Keratinocyte (primary cell): ENCODE data around the gene HOXB13.
A peak's percentile ranks its signal among the peaks of the same experiment; 100 is the strongest.

Experiments used
- EZH2 ChIP-seq: IDR thresholded peaks from one replicate; pipeline ENCODE4 v1.6.1; 2012; ENCODE audit warnings: inconsistent platforms, mild to moderate bottlenecking, low read length, moderate library complexity
- TF ChIP-seq, protein P1 (sequence below), 3 experiments: IDR thresholded peaks in 1 of 3; conservative IDR thresholded peaks in 1 of 3; optimal IDR thresholded peaks in 1 of 3; 2 replicates in 2 of 3; 3 replicates in 1 of 3; pipeline versions ENCODE3 to v1.5.1; 2011; ENCODE audit warnings: low read length in 3 of 3, mild to moderate bottlenecking in 3 of 3, moderate library complexity in 2 of 3, control low read depth in 1 of 3, inconsistent platforms in 1 of 3; ENCODE audit not compliant: insufficient read depth in 2 of 3; ENCODE audit errors: extremely low read depth in 1 of 3

DNA sequence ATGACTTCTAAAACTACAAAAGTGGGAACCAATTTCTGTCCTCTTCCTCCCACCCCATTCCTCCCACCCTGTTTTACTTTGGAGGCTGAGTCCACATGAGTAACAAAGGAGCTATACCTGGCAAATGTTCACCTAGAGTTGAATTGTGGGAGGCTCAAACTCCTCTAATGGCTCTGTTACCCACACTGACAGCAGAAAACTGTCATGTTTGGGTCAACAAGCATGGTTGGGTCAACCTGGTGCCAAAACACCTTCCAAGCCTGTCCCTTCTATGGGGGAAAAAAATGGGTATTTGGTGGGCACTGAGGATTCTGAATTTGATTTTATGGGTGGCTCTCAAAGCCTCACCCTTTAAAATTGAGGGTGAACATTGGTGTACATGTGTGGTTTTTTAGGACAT, 12.0 kb upstream of the HOXB13 start:
- TF ChIP-seq, protein P1, sequence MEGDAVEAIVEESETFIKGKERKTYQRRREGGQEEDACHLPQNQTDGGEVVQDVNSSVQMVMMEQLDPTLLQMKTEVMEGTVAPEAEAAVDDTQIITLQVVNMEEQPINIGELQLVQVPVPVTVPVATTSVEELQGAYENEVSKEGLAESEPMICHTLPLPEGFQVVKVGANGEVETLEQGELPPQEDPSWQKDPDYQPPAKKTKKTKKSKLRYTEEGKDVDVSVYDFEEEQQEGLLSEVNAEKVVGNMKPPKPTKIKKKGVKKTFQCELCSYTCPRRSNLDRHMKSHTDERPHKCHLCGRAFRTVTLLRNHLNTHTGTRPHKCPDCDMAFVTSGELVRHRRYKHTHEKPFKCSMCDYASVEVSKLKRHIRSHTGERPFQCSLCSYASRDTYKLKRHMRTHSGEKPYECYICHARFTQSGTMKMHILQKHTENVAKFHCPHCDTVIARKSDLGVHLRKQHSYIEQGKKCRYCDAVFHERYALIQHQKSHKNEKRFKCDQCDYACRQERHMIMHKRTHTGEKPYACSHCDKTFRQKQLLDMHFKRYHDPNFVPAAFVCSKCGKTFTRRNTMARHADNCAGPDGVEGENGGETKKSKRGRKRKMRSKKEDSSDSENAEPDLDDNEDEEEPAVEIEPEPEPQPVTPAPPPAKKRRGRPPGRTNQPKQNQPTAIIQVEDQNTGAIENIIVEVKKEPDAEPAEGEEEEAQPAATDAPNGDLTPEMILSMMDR (optimal IDR thresholded peaks at IDR 0.05 in 1 of 3, IDR thresholded peaks at IDR 0.05 in 1 of 3, conservative IDR thresholded peaks at IDR 0.05 in 1 of 3; ENCODE audit: extremely low read depth in 1 of 3, insufficient read depth in 2 of 3, low read length in 3 of 3), result no peak
- TF ChIP-seq EZH2, result peak; percentile 32
